ENCODE results near the gene DNM2. TPM values are rescaled to one million over a fixed set of nuclear protein-coding genes. Genes with fewer than 3 reads are reported as not detected.

The DNM2 gene
- total RNA-seq, 1 donor from 2014 or later, result 227 TPM

- no peak overlapping the region for H3K4me3 Mint-ChIP-seq (ENCODE audit: unreplicated experiment)
- H3K4me1 Mint-ChIP-seq (ENCODE audit: low read depth, unreplicated experiment), result no peaks in the 10 kb centered on the region
- no peaks in the 10 kb centered on the region for H3K36me3 Mint-ChIP-seq (ENCODE audit: unreplicated experiment)
- peaks cover 5% of the 10 kb centered on the region for H3K27me3 Mint-ChIP-seq (ENCODE audit: unreplicated experiment)
- no peak for DNase-seq
- no peak overlapping the region for H3K27ac Mint-ChIP-seq (ENCODE audit: unreplicated experiment)
- no peak for TF ChIP-seq CTCF (IDR thresholded peaks at IDR 0.05; ENCODE audit: partially characterized antibody, unreplicated experiment)
- H3K9me3 Mint-ChIP-seq (ENCODE audit: unreplicated experiment), result peaks cover 7% of the 10 kb centered on the region
Measured at GRCh38 chr19:10682397-10683063, 35.3 kb upstream of the DNM2 start.

DNA sequence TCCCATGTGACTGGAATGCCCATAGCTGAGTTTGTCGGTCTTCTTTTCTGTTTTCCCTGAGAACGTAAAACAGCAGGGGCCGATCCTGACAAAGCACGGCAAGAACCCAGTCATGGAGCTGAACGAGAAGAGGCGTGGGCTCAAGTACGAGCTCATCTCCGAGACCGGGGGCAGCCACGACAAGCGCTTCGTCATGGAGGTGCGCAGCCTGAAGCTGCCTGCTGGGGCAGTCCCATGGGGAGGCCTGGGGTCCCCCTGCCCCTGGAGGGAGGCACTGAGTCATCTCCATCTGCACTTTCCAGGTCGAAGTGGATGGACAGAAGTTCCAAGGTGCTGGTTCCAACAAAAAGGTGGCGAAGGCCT, 34.8 kb upstream of the DNM2 start:
- TF ChIP-seq CTCF (IDR thresholded peaks at IDR 0.05; ENCODE audit: partially characterized antibody, unreplicated experiment), result no peak
- peaks cover 11% of the 10 kb centered on the region for H3K9me3 Mint-ChIP-seq (ENCODE audit: unreplicated experiment)
- no peak overlapping the region for H3K4me3 Mint-ChIP-seq (ENCODE audit: unreplicated experiment)
- H3K27me3 Mint-ChIP-seq (ENCODE audit: unreplicated experiment), result peaks cover 3% of the 10 kb centered on the region
- no peaks in the 10 kb centered on the region for H3K4me1 Mint-ChIP-seq (ENCODE audit: low read depth, unreplicated experiment)
- no peaks in the 10 kb centered on the region for H3K36me3 Mint-ChIP-seq (ENCODE audit: unreplicated experiment)
- H3K27ac Mint-ChIP-seq (ENCODE audit: unreplicated experiment), result no peak overlapping the region
- DNase-seq, result no peak

GRCh38 chr19:10683582-10683981, 34.3 kb upstream of the DNM2 start:
- Mint-ChIP-seq H3K27ac (ENCODE audit: unreplicated experiment) (no peak overlapping the region), H3K9me3 (ENCODE audit: unreplicated experiment) (peaks cover 11% of the 10 kb centered on the region), H3K4me3 (ENCODE audit: unreplicated experiment) (no peak overlapping the region), H3K4me1 (ENCODE audit: low read depth, unreplicated experiment) (no peaks in the 10 kb centered on the region), H3K27me3 (ENCODE audit: unreplicated experiment) (peaks cover 3% of the 10 kb centered on the region), H3K36me3 (ENCODE audit: unreplicated experiment) (no peaks in the 10 kb centered on the region)
- no peak for TF ChIP-seq CTCF (IDR thresholded peaks at IDR 0.05; ENCODE audit: partially characterized antibody, unreplicated experiment)
- no peak for DNase-seq

DNA sequence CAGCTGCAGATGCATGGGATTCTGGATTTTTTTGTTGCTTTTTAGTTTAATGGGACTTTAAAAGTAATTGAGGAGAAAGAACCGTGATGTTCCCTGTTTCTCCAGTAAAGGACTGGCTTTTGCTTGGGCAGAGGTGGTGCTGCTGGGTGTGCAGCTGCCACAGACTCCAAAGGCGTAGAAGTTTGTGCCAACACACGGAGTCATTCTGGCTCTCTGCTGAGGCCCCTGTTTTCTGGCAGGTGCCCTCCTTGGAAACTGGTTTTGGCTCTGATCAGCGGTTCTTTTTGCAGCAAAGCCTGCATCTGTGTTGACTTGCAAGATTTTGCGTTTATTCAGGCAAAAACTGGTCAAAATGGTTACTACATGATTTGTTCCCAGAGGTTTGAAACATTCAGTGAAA, 32.7 kb upstream of the DNM2 start:
- Mint-ChIP-seq H3K27ac (ENCODE audit: unreplicated experiment) (no peak overlapping the region), H3K9me3 (ENCODE audit: unreplicated experiment) (peaks cover 11% of the 10 kb centered on the region), H3K27me3 (ENCODE audit: unreplicated experiment) (peaks cover 5% of the 10 kb centered on the region), H3K4me1 (ENCODE audit: low read depth, unreplicated experiment) (no peaks in the 10 kb centered on the region), H3K4me3 (ENCODE audit: unreplicated experiment) (no peak overlapping the region), H3K36me3 (ENCODE audit: unreplicated experiment) (no peaks in the 10 kb centered on the region)
- no peak for TF ChIP-seq CTCF (IDR thresholded peaks at IDR 0.05; ENCODE audit: partially characterized antibody, unreplicated experiment)
- DNase-seq, result no peak

GRCh38 chr19:10686193-10686592, 31.7 kb upstream of the DNM2 start:
- Mint-ChIP-seq H3K27ac (ENCODE audit: unreplicated experiment) (no peak overlapping the region), H3K36me3 (ENCODE audit: unreplicated experiment) (no peaks in the 10 kb centered on the region)
- no peak for DNase-seq

More at GRCh38 chr19:10686193-10686592, 31.7 kb upstream of the DNM2 start:
- H3K9me3 Mint-ChIP-seq (ENCODE audit: unreplicated experiment), result peaks cover 11% of the 10 kb centered on the region
- TF ChIP-seq CTCF (IDR thresholded peaks at IDR 0.05; ENCODE audit: partially characterized antibody, unreplicated experiment), result no peak
- no peak overlapping the region for H3K4me3 Mint-ChIP-seq (ENCODE audit: unreplicated experiment)
- no peaks in the 10 kb centered on the region for H3K4me1 Mint-ChIP-seq (ENCODE audit: low read depth, unreplicated experiment)
- peaks cover 5% of the 10 kb centered on the region for H3K27me3 Mint-ChIP-seq (ENCODE audit: unreplicated experiment)
